Omental fat pad (tissue), 4 donors: ENCODE results near the gene COL16A1. TPM values are rescaled to one million over a fixed set of nuclear protein-coding genes. Genes with fewer than 3 reads are reported as not detected.

Source experiments
- ATAC-seq: fragments of 150-250 bp; one replicate; pipeline ENCODE4 v1.9.1; 2016; ENCODE audit warnings: mild to moderate bottlenecking, moderate library complexity; ENCODE audit not compliant: low FRiP score
- DNase-seq: peaks from one replicate; pipeline ENCODE4 v3.0.0-alpha.2; 2019; ENCODE audit warnings: low spot score
- CTCF ChIP-seq, 3 donors: fragments of 450-650 bp; IDR thresholded peaks; one replicate each; pipeline ENCODE4 v1.5.1; 2016 to 2017; ENCODE audit warnings: antibody characterized with exemption in 3 of 3, mild to moderate bottlenecking in 3 of 3, moderate library complexity in 2 of 3
- total RNA-seq, 4 donors: library from RNA; depleted of rRNA; stranded (reverse); fragments of >200 nt; gene quantifications; one replicate each; pipeline ENCODE4 v1.1.0, GENCODE V29; 2016

Gene COL16A1
- total RNA-seq, 4 donors from 2014 or later = 17.4 to 69.2 (median 21.7) TPM

GRCh38 chr1:31650161-31651088 lies 53.4 kb downstream of the COL16A1 start:
- DNase-seq (no peak), ATAC-seq (no peak)
- no peak for TF ChIP-seq CTCF (IDR thresholded peaks at IDR 0.05)

GRCh38 chr1:31648641-31649357 lies 55.0 kb downstream of the COL16A1 start:
- ATAC-seq (no peak), DNase-seq (no peak)
- TF ChIP-seq CTCF (IDR thresholded peaks at IDR 0.05) = no peak

GRCh38 chr1:31648190-31648589 lies 55.6 kb downstream of the COL16A1 start:
- no peak for TF ChIP-seq CTCF (IDR thresholded peaks at IDR 0.05)
- DNase-seq = no peak
- ATAC-seq = no peak

- TF ChIP-seq CTCF (IDR thresholded peaks at IDR 0.05) = no peak
- DNase-seq (no peak), ATAC-seq (no peak)
Observed at GRCh38 chr1:31647106-31647505, 56.7 kb downstream of the COL16A1 start.

- TF ChIP-seq CTCF (IDR thresholded peaks at IDR 0.05) = no peak
Observed at GRCh38 chr1:31646259-31646960, 57.4 kb downstream of the COL16A1 start.

GRCh38 chr1:31645274-31645568 lies 58.6 kb downstream of the COL16A1 start:
- TF ChIP-seq CTCF (IDR thresholded peaks at IDR 0.05) = no peak
- DNase-seq (no peak), ATAC-seq (no peak)

More at GRCh38 chr1:31646259-31646960, 57.4 kb downstream of the COL16A1 start:
- no peak for ATAC-seq
- DNase-seq = no peak
